ENCODE data around the gene MOB3B. TPM values are rescaled to one million over a fixed set of nuclear protein-coding genes. Genes with fewer than 3 reads are reported as not detected.

The MOB3B gene
- total and polyA plus RNA-seq, 10 of the 15 experiments (the other 5 are each of a cell fraction or from before 2014, with no cell fraction given), result 0.44 to 2.7 (median 0.91) TPM

GRCh38 chr9:27535701-27536118, 6.1 kb upstream of the MOB3B start (continued):
- TF ChIP-seq CEBPZ (IDR thresholded peaks at IDR 0.05; ENCODE audit: low read depth, low read length) (no peak), NFXL1 (IDR thresholded peaks at IDR 0.05; ENCODE audit: borderline replicate concordance) (no peak), ZNF622 (IDR thresholded peaks at IDR 0.05) (no peak), NFYB (IDR thresholded peaks at IDR 0.05; ENCODE audit: insufficient read depth, low read depth, low read length) (no peak), MTA3 (IDR thresholded peaks at IDR 0.05; ENCODE audit: borderline replicate concordance, low read length) (no peak), CTCF (IDR thresholded peaks at IDR 0.05 in 2 of 3, conservative IDR thresholded peaks at IDR 0.05 in 1 of 3; ENCODE audit: control insufficient read depth in 2 of 3, extremely low read depth in 1 of 3, insufficient read depth in 1 of 3, low read depth in 3 of 3, low read length in 3 of 3) (peak; percentile 33 to 49 (median 47); a peak in 4 of 6 replicates), KDM1A (IDR thresholded peaks at IDR 0.05; ENCODE audit: borderline replicate concordance) (no peak), NR2F1 (conservative IDR thresholded peaks at IDR 0.05) (no peak)

Measured in GM12878 (cell line).